K562 (cell line): ENCODE data around the gene CACNA1S. TPM values are rescaled to one million over a fixed set of nuclear protein-coding genes. Genes with fewer than 3 reads are reported as not detected.

Experiments used
- ATF7 ChIP-seq: fragments of 450-650 bp; IDR thresholded peaks from 2 replicates; pipeline ENCODE4 v1.7.1; 2014; ENCODE audit warnings: mild to moderate bottlenecking, moderate library complexity
- BACH1 ChIP-seq: fragments of 200-800 bp; sonication (Bioruptor generic); IDR thresholded peaks from 2 replicates; pipeline ENCODE4 v1.6.1; 2016; ENCODE audit warnings: missing genetic modification characterization, missing compliant biosample characterization
- CREM ChIP-seq: IDR thresholded peaks from 2 replicates; pipeline ENCODE4 v1.6.1; 2014; ENCODE audit warnings: antibody characterized with exemption, low read depth
- ESRRB ChIP-seq: fragments of 250-450 bp; sonication (Bioruptor Pico); IDR thresholded peaks from 2 replicates; pipeline ENCODE4 v1.5.0; 2020; ENCODE audit warnings: mild to moderate bottlenecking, moderate library complexity, borderline replicate concordance
- FOXA1 ChIP-seq: fragments of 450-650 bp; IDR thresholded peaks from 2 replicates; pipeline ENCODE4 v1.6.1; 2016; ENCODE audit warnings: mild to moderate bottlenecking, borderline replicate concordance
- GATA2 ChIP-seq: sonication (generic); formaldehyde crosslinking; IDR thresholded peaks from 2 replicates; pipeline ENCODE4 v1.4.0; 2020; ENCODE audit warnings: mild to moderate bottlenecking, missing genetic modification reagents
- HDAC2 ChIP-seq: fragments of 450-650 bp; IDR thresholded peaks from 2 replicates; pipeline ENCODE4 v1.6.1; 2016; ENCODE audit warnings: mild to moderate bottlenecking
- HES1 ChIP-seq: fragments of 450-650 bp; IDR thresholded peaks from 2 replicates; pipeline ENCODE4 v1.6.1; 2016; ENCODE audit warnings: low read depth, mild to moderate bottlenecking, moderate library complexity
- HOMEZ ChIP-seq: fragments of 250-450 bp; sonication (Bioruptor Pico); IDR thresholded peaks from 2 replicates; pipeline ENCODE4 v1.4.0; 2020; ENCODE audit warnings: mild to moderate bottlenecking, moderate library complexity
- IRF2 ChIP-seq: sonication (generic); formaldehyde crosslinking; IDR thresholded peaks from 2 replicates; pipeline ENCODE4 v1.8.1; 2022; ENCODE audit warnings: mild to moderate bottlenecking, missing genetic modification reagents
- NFE2 ChIP-seq: IDR thresholded peaks from 2 replicates; pipeline ENCODE4 v1.6.1; 2014; ENCODE audit warnings: antibody characterized with exemption, low read depth
- NR2C1 ChIP-seq, 2 experiments: fragments of 450-650 bp; IDR thresholded peaks; 2 replicates each; pipeline ENCODE4 v1.6.1; 2017; ENCODE audit warnings: mild to moderate bottlenecking in 2 of 2, antibody characterized with exemption in 1 of 2, inconsistent platforms in 1 of 2, missing compliant biosample characterization in 1 of 2, missing genetic modification characterization in 1 of 2
- PHTF2 ChIP-seq: fragments of 250-450 bp; sonication (Bioruptor Pico); IDR thresholded peaks from 2 replicates; pipeline ENCODE4 v1.5.0; 2021; ENCODE audit warnings: mild to moderate bottlenecking
- POLR2G ChIP-seq: fragments of 200-400 bp; formaldehyde crosslinking; IDR thresholded peaks from 2 replicates; pipeline ENCODE4 v1.6.1; 2017; ENCODE audit warnings: low read depth, mild to moderate bottlenecking, antibody characterized with exemption, low read length, moderate library complexity
- RBBP5 ChIP-seq: fragments of 200-600 bp; sonication (generic); IDR thresholded peaks from 2 replicates; pipeline ENCODE4 v1.6.1; 2012; ENCODE audit warnings: borderline replicate concordance, mild to moderate bottlenecking, low read length, control low read depth, inconsistent platforms; ENCODE audit not compliant: insufficient read depth, poor library complexity, severe bottlenecking
- RCOR1 ChIP-seq, 2 experiments: IDR thresholded peaks; 2 replicates each; pipeline ENCODE4 v1.6.1; 2012; ENCODE audit warnings: low read depth in 2 of 2, low read length in 2 of 2, borderline replicate concordance in 1 of 2, improper control_type of control experiment in 1 of 2
- RHOXF2B ChIP-seq: fragments of 250-450 bp; sonication (Bioruptor Pico); conservative IDR thresholded peaks from 2 replicates; pipeline ENCODE4 v1.5.1; 2021
- SIN3B ChIP-seq: fragments of 450-650 bp; IDR thresholded peaks from 2 replicates; pipeline ENCODE4 v1.6.1; 2017; ENCODE audit warnings: low read depth, mild to moderate bottlenecking, moderate library complexity
- SMAD3 ChIP-seq: fragments of 450-650 bp; formaldehyde crosslinking; conservative IDR thresholded peaks from 2 replicates; pipeline ENCODE4 v1.4.0; 2020; ENCODE audit warnings: mild to moderate bottlenecking
- SMARCA4 ChIP-seq: fragments of 450-650 bp; IDR thresholded peaks from 2 replicates; pipeline ENCODE4 v1.6.1; 2016
- SRSF7 ChIP-seq: fragments of 200-400 bp; formaldehyde crosslinking; optimal IDR thresholded peaks from 2 replicates; pipeline ENCODE3; 2017; ENCODE audit warnings: mild to moderate bottlenecking, low read depth, low read length
- TAF9B ChIP-seq: fragments of 450-650 bp; IDR thresholded peaks from 2 replicates; pipeline ENCODE4 v1.6.1; 2018; ENCODE audit warnings: mild to moderate bottlenecking; ENCODE audit not compliant: partially characterized antibody
- TCF15 ChIP-seq: fragments of 250-450 bp; sonication (Bioruptor Pico); IDR thresholded peaks from 2 replicates; pipeline ENCODE4 v1.8.0; 2022; ENCODE audit warnings: moderate library complexity, mild to moderate bottlenecking, inconsistent platforms
- ZKSCAN8 ChIP-seq: fragments of 200-800 bp; sonication (Bioruptor generic); IDR thresholded peaks from 2 replicates; pipeline ENCODE4 v1.6.1; 2016; ENCODE audit warnings: missing genetic modification characterization, missing compliant biosample characterization
- ZNF175 ChIP-seq: fragments of 200-800 bp; sonication (Bioruptor generic); IDR thresholded peaks from 2 replicates; pipeline ENCODE4 v1.6.1; 2016; ENCODE audit warnings: low read depth, mild to moderate bottlenecking, missing genetic modification characterization, missing compliant biosample characterization
- ZNF316 ChIP-seq: fragments of 450-650 bp; IDR thresholded peaks from 2 replicates; pipeline ENCODE4 v1.6.1; 2016
- ZNF354B ChIP-seq: fragments of 250-450 bp; sonication (Bioruptor Pico); IDR thresholded peaks from 2 replicates; pipeline ENCODE4 v1.4.0; 2020
- ZNF41 ChIP-seq: fragments of 250-450 bp; sonication (Bioruptor Pico); conservative IDR thresholded peaks from 2 replicates; pipeline ENCODE4 v1.4.0; 2020; ENCODE audit warnings: mild to moderate bottlenecking
- ZNF561 ChIP-seq: fragments of 450-650 bp; formaldehyde crosslinking; conservative IDR thresholded peaks from 2 replicates; pipeline ENCODE4 v1.4.0; 2020; ENCODE audit warnings: mild to moderate bottlenecking, moderate library complexity
- ZNF707 ChIP-seq: fragments of 250-450 bp; sonication (Bioruptor Pico); conservative IDR thresholded peaks from 2 replicates; pipeline ENCODE4 v1.8.0; 2022; ENCODE audit warnings: inconsistent platforms, mild to moderate bottlenecking, moderate library complexity
- polyA plus RNA-seq, 8 experiments: library from polyadenylated mRNA; depleted of rRNA in 4 of 8; stranded (reverse) in 5 of 8; unstranded in 3 of 8; fragments of >200 nt; fragmentation: Nextera tagmentation in 2 of 8; fragmentation: Illumina TruSeq in 1 of 8; extraction: Ambion mirVana in 2 of 8; extraction: Trizol in 1 of 8; gene quantifications; 2 replicates each; pipeline versions ENCODE4 v1.2.1 to v1.2.3, GENCODE V29; 2011 to 2014; ENCODE audit warnings: inconsistent platforms in 1 of 8, missing spikeins in 1 of 8
- total RNA-seq, 7 experiments: library from RNA; depleted of rRNA in 6 of 7; stranded (reverse); fragments of >200 nt in 6 of 7; fragmentation: Illumina TruSeq in 2 of 7; extraction: Trizol in 2 of 7; gene quantifications; 2 replicates each; pipeline versions ENCODE4 v1.2.1 to v1.2.3, GENCODE V29; 2011 to 2021; ENCODE audit warnings: low replicate concordance in 1 of 7

CACNA1S gene
- total and polyA plus RNA-seq, 9 of the 15 experiments (the other 6 are each of a cell fraction or from before 2014, with no cell fraction given) = not detected

GRCh38 chr1:201019321-201019977 is 92.8 kb downstream of the CACNA1S start (continued):
- TF ChIP-seq NFE2 (no peak; the same call in 1 of the 2 replicates), ESRRB (CRISPR knock-in tag) (no peak), ZKSCAN8 (CRISPR knock-in tag) (no peak), CREM (peak; percentile 65; the same call in 1 of the 2 replicates), PHTF2 (no peak), RCOR1 (IDR thresholded peaks at IDR 0.05; ENCODE audit: borderline replicate concordance in 1 of 2, low read depth in 2 of 2, low read length in 2 of 2) (peak in 1 of 2 experiments; percentile 19; a peak in 1 of 4 replicates), POLR2G (0 out of 2 replicates have a peak, but pooled peaks have one; percentile 29), ZNF354B (CRISPR knock-in tag) (no peak), SIN3B (no peak), HDAC2 (peak; percentile 89), ATF7 (peak; percentile 96), RHOXF2B (CRISPR knock-in tag) (no peak), ZNF175 (CRISPR knock-in tag) (peak; percentile 62; the same call in 1 of the 2 replicates), NR2C1 (IDR thresholded peaks at IDR 0.05) (no peak), NR2C1 (tag; IDR thresholded peaks at IDR 0.05) (peak; percentile 53; the same call in 1 of the 2 replicates), ZNF316 (no peak), IRF2 (CRISPR knock-in tag) (no peak), TAF9B (no peak), RBBP5 (peak; percentile 10), SRSF7 (no peak), ZNF561 (CRISPR knock-in tag) (no peak), ZNF707 (CRISPR knock-in tag) (no peak), GATA2 (peak; percentile 58; the same call in 1 of the 2 replicates), SMARCA4 (peak; percentile 61), SMAD3 (CRISPR knock-in tag) (no peak), BACH1 (tag) (peak; percentile 83), HES1 (no peak), ZNF41 (no peak), FOXA1 (no peak), HOMEZ (CRISPR knock-in tag) (no peak), TCF15 (CRISPR knock-in tag) (no peak)
